ENCODE results near the gene MROH7. TPM values are rescaled to one million over a fixed set of nuclear protein-coding genes. Genes with fewer than 3 reads are reported as not detected.

Gene MROH7
- polyA plus RNA-seq, 3 donors = 1.1 TPM; not detected in 2

- WGBS (ENCODE audit: insufficient coverage) = 89% methylated on average over 9 of the region's 9 CpGs
- peak overlapping the region in 2 of 7 donors; percentile 5 to 70 for H3K27ac Mint-ChIP-seq
- intact Hi-C loops (cut with micrococcal nuclease) = no loop called here
- H3K4me1 ChIP-seq (ENCODE audit: control insufficient read depth in 1 of 2, insufficient read depth in 2 of 2, low read length in 2 of 2) = no peaks in the 10 kb centered on the region
- H4K20me1 ChIP-seq (ENCODE audit: insufficient read depth, low read length) = no peaks in the 10 kb centered on the region
- H3K36me3 ChIP-seq (replicated peaks in 1 of 2; ENCODE audit: control insufficient read depth in 1 of 2, insufficient read depth in 2 of 2, low read length in 2 of 2) = peaks cover 0 to 2% of the 10 kb centered on the region in 2 donors
- H3K4me3 Mint-ChIP-seq = no peak overlapping the region
- no peaks in the 10 kb centered on the region for H3K9me3 Mint-ChIP-seq
- no peaks in the 10 kb centered on the region for H3K9me3 ChIP-seq (replicated peaks in 1 of 2; ENCODE audit: control insufficient read depth in 1 of 2, insufficient read depth in 1 of 2, low read length in 2 of 2)
- H3K27ac ChIP-seq (ENCODE audit: low read depth in 1 of 2, low read length in 2 of 2) = no peak overlapping the region
- H3K79me2 ChIP-seq (ENCODE audit: insufficient read depth, low read length) = no peaks in the 10 kb centered on the region
- no peak overlapping the region for H3K9ac ChIP-seq (ENCODE audit: insufficient read depth, low read length, poor library complexity, severe bottlenecking)
- H3K4me2 ChIP-seq (replicated peaks; ENCODE audit: extremely low read depth, low read length, poor library complexity, severe bottlenecking) = no peak overlapping the region
- no peaks in the 10 kb centered on the region for H3K27me3 ChIP-seq (ENCODE audit: control insufficient read depth in 2 of 2, insufficient read depth in 2 of 2, low read length in 2 of 2)
- H2AFZ ChIP-seq (ENCODE audit: insufficient read depth, low read depth, low read length, poor library complexity, severe bottlenecking) = no peak overlapping the region
- H3K4me3 ChIP-seq (replicated peaks in 1 of 3; ENCODE audit: low read depth in 2 of 3, low read length in 3 of 3) = no peak overlapping the region
- no peaks in the 10 kb centered on the region for H3K27me3 Mint-ChIP-seq (ENCODE audit: low read depth in 3 of 3)
- DNase-seq = no peak
- no peak for TF ChIP-seq CTCF (IDR thresholded peaks at IDR 0.05)
- H3K36me3 Mint-ChIP-seq = peaks cover 3 to 20% of the 10 kb centered on the region in 2 donors
- peaks cover 2% of the 10 kb centered on the region for H3K4me1 Mint-ChIP-seq
These were observed 32.9 kb upstream of the MROH7 start for GRCh38 chr1:54608566-54609230.

GRCh38 chr1:54609301-54609921 lies 32.2 kb upstream of the MROH7 start:
- intact Hi-C loops (cut with micrococcal nuclease) = no loop called here
- Histone ChIP-seq H4K20me1 (ENCODE audit: insufficient read depth, low read length) (no peaks in the 10 kb centered on the region), H3K9me3 (replicated peaks in 1 of 2; ENCODE audit: control insufficient read depth in 1 of 2, insufficient read depth in 1 of 2, low read length in 2 of 2) (no peaks in the 10 kb centered on the region), H3K36me3 (replicated peaks in 1 of 2; ENCODE audit: control insufficient read depth in 1 of 2, insufficient read depth in 2 of 2, low read length in 2 of 2) (peaks cover 0 to 2% of the 10 kb centered on the region in 2 donors), H3K9ac (ENCODE audit: insufficient read depth, low read length, poor library complexity, severe bottlenecking) (no peak overlapping the region), H3K27me3 (ENCODE audit: control insufficient read depth in 2 of 2, insufficient read depth in 2 of 2, low read length in 2 of 2) (no peaks in the 10 kb centered on the region), H2AFZ (ENCODE audit: insufficient read depth, low read depth, low read length, poor library complexity, severe bottlenecking) (no peak overlapping the region), H3K4me2 (replicated peaks; ENCODE audit: extremely low read depth, low read length, poor library complexity, severe bottlenecking) (no peak overlapping the region), H3K4me3 (replicated peaks in 1 of 3; ENCODE audit: low read depth in 2 of 3, low read length in 3 of 3) (no peak overlapping the region), H3K4me1 (ENCODE audit: control insufficient read depth in 1 of 2, insufficient read depth in 2 of 2, low read length in 2 of 2) (no peaks in the 10 kb centered on the region), H3K79me2 (ENCODE audit: insufficient read depth, low read length) (no peaks in the 10 kb centered on the region), H3K27ac (ENCODE audit: low read depth in 1 of 2, low read length in 2 of 2) (no peak overlapping the region)
- Mint-ChIP-seq H3K36me3 (peaks cover 3 to 20% of the 10 kb centered on the region in 2 donors), H3K9me3 (peaks cover 0 to 2% (median 0%) of the 10 kb centered on the region in 7 donors), H3K27me3 (ENCODE audit: low read depth in 3 of 3) (no peaks in the 10 kb centered on the region), H3K27ac (peak overlapping the region in 2 of 7 donors; percentile 5 to 67), H3K4me1 (peaks cover 2% of the 10 kb centered on the region), H3K4me3 (no peak overlapping the region)
- WGBS (ENCODE audit: insufficient coverage) = 94% methylated on average over 16 of the region's 16 CpGs
- DNase-seq = no peak
- TF ChIP-seq CTCF (IDR thresholded peaks at IDR 0.05) = no peak
